T-helper 9 cell (primary cell): ENCODE results near the gene IER2.

Experiments
- DNase-seq: peaks from one replicate; pipeline ENCODE4 v3.0.0-alpha.2; 2020

Gene IER2

DNA sequence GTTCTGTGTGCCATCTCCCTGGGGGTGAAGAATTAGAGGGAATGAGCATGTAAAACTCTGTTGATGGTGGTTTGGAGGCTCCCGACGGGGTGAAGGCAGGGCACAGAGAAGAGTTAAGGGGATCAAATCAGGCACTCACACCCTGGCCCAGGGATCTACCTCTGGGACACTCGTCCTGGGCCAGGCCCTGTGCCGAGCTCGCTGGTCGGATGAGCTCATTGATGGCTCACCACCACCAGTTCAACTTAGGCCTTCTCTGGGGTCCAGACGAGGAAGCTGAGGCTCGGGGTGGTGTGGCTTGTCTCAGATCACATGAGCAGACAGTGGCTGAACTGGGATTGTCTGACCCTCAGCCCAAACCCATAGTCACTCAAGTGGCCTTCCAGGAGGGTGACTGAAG, 30.6 kb upstream of the IER2 start:
- DNase-seq = no peak

DNA sequence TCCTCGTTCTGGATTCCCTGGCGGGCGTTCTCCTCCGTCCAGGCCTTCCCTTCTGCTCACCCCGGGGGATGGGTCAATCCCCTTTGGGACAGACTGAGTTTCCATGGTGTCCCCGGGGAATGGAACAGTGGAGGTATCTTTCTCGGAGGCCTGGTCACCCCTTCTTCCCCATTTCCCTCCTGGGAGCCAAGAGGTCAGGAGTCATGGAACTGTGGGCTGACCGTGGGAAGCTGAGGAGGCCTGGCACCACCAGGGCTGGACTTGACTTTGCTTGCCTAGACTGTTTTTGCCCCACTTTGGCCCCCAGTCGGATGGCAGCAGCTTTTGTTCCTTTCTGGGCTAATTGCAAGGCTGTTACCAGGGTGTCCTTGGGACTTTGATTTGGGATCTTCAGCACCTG, 30.2 kb upstream of the IER2 start:
- DNase-seq = no peak

DNA sequence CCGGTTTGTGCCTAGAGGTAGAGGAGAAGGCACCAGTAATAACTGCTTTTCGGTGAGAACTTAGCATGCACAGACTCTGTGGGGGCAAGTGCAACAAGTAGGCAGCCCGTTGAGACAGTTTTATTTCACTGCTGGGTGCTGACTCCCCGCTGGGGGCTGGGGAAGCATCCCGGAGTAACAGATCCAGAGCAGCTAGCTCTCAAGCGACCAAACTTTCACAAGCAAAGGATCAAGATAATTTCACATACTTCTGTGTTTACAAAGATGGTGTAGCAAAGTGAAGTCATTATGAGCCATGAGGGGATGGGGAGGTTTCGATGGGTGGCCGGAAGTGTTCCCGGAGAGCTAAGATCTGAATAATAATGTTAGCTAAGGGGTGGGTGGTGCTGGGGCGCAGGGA, 29.4 kb upstream of the IER2 start:
- DNase-seq = no peak

DNA sequence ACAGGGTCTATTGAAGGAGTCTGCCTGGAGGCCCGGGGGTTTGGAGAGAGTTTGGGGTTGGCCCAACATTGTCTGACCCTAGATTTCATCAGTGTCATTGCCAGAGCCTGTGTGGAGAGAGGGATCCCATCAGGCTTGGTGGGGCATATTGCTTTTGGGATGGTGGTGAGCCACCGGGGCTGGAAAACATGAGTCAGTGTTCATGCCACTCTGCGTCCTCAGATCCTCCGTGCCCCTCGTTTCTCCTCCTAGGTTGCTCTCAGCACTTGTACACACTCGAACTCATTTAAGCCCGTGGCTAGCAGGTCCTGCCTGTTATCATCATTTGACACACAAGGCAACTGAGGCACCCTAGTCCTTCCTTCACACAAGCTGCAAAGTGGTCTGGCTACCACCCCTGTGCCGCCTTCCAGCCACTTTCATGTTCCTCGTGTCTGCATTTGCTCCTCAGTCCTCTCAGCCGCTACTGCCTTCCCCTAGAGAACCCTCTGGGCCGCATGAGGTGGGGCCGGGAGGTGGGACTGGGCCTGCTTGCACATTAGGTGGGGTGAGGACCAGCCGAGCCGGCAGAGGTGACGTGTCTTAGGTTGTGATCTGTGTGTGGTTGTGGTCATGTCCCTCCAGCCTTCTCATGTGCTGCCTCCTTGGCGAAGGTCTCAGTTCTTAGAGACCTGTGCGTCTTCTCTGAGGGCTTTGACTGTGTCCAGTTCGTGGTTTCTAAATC, 28.5 kb upstream of the IER2 start:
- no peak for DNase-seq

DNA sequence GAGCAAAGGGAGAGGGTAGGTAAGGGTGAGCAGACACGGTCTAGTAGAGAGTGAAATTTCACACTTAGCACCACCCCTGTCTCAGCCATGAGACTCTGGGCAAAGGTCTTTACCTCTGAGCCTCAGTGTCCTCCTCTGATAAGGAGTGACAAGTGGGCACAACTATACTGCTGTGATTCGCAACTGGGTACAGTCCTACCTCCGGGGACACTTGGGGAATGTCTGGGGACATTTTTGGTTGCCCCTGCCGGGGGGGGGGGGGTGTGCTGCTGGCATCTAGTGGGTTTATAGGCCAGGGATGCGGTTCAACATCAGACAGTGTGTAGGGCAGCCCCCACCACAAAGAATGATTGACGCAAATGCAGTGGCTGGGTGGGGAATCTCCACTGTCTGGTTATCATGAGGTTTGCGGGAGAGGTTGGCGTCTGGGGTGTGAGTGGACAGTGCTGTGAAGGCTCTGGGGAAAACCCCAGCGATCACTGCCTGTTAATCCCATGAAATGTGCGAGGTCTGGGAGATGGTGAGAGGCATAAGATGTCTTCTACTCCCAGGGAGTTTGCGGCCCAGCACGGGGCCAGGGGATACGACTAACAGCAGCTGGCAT, 27.8 kb upstream of the IER2 start:
- DNase-seq = no peak

DNA sequence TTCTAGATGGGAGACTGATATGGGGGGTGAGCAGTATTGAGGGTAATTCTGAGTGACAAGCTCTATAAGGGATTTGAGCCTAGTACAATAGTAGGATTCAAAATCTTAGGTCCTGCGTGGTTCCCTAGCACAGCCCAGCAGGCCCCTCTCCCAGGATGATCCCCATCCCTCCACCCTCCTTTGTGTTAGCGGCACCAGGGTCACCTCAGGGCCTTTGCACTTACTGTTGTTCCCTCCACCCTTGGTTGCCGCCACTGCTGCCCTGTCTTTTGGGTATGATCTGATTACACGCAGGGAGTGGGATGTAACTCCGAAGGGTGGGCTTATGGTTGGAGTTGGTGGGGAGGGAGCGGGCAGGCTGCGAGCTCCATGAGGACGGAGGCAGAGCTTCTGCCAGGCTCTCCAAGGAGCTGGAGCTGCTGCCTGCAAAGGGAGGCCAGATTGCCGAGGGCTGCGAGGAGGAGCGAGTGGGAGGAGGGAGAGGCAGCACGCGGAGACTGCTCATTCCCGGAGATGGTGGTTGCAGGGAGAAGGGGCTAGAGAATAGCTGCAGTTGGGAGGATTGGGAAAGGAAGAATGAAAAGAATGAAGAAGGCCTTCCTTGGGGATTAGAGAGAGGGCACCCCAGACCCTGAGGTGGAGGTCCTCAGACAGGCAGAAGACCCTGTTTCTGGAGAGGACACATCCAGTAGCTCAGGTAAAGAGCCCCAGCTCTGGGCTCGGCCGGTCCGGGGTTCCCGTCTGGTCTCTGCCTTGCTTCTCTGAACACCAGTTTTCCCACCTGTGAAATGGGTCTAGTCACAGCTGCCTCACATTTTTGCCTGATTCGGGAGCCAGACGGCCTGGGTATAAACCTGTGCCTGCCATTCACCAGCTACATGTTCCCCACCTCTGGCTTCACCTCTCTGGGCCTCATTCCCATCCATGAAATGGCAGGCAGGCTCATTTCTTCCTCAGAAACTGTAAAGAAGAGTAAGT, 26.9 kb upstream of the IER2 start:
- no peak for DNase-seq

DNA sequence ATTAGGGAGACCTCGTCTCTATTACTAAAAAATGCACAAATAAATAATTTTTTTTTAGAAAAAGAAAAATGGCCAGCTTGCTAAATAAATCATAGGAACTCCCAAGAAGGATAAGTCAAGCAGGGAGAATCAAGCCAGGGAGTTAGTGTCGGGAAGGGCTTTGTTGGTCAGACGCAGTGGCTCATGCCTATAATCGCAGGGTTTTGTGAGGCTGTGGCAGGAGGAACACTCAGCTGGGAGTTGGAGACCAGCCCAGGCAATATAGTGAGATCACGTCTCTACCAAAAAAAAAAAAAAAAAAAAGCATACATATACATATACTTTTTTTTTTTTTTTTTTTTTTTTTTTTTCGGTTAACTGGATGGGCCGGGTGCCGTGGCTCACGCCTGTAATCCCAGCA, 23.2 kb upstream of the IER2 start:
- DNase-seq = no peak

DNA sequence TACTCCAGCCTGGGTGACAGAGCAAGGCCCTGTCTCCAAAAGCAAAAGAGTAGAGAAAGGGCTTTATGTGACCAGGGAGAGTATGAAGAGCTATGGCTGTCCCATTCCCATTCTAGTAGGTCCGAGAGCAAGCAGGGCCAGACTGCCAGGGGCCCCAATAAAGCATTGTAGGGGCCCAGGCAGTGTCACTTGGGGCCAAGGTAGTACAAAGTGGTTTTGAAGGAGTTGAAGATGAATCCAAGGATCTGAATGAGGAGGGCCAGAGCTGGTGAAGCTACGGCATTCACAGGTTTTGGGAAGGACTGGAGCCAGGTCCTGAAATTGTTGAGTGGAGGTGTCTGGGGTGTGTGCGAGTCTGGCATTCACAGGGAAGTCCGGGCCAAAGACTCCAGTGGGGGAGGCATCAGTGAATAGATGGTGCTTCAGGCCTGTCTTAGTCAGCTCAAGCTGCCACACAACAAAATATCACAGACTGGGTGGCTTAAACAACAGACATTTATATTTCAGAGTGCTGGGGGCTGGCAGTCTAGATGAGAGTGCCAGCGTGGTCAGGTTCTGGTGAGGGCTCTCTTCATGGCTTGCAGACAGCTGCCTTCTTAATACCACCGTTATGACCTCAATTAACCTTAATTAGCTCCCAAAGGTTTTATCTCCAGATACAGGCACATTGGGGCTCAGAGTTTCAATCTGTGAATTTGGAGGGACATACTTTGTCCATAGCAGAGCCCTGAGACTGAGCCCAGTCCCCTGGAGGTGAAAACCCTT, 22.2 kb upstream of the IER2 start:
- DNase-seq = no peak

DNA sequence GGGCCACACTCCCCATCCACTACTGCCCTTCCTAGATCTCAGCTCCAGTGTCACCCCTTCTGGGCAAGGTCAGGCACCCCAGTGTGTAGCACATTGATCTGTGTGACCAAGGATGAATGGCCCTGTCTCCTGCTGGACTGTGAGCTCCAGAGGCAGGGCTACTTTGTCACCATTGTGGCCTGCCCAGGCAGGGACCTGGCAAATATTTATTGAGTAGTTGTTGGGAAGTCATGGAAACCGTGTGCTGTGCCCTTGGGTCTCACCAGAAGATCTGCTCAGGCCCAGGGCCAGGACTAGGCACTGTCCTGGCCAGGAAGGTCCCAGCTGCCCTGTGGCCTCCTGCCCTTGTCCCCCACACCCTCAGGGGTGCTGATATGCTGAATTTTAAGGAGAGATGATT, 21.6 kb upstream of the IER2 start:
- DNase-seq = no peak

DNA sequence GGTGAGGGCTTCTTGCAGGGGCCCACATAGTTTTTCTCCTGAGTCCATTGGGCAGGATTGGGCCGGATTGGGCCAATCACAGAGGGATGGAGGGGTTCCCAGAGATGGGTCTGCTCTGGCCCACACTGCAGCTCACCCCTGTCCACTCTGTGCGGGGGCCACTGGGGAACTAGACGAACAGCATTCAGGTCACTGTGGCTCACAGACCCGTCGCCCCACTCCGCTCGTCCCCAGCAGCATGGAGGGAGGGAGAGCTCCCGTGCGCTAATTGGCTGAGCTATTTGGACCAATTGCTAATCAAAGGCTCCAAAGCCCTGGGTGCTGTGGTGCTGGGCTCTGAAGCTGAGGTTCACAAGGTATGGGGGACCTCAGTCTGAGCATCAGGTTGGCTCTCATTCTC, 20.8 kb upstream of the IER2 start:
- DNase-seq = no peak

DNA sequence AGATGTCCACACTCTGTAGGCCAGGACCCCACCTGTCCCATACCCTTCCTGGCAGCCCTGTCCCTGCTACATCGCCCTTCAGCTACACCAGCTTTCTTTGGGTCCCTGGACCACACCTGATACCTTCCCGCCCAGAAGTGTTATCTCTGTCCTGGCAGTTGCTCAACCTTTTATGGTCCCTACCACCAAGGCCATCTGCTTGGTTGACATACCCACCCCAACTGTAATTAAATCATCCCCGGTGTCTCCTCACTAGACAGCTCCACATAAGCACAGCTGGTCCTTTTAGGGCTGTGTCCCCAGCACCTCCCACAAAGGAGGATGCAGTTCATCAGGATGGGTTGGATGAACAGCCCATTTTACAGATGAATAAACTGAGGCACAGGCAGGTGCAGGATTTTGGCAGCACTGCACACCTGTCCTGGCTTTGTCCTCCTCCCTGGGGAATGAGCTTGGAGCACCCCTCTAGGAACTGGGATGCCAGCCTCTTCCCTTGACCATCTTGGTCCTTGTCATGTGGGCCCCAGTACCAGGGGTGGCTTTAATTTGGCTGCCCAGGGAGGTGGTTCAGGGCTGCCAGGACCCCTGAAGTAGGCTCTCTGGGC, 19.2 kb upstream of the IER2 start:
- DNase-seq = no peak

DNA sequence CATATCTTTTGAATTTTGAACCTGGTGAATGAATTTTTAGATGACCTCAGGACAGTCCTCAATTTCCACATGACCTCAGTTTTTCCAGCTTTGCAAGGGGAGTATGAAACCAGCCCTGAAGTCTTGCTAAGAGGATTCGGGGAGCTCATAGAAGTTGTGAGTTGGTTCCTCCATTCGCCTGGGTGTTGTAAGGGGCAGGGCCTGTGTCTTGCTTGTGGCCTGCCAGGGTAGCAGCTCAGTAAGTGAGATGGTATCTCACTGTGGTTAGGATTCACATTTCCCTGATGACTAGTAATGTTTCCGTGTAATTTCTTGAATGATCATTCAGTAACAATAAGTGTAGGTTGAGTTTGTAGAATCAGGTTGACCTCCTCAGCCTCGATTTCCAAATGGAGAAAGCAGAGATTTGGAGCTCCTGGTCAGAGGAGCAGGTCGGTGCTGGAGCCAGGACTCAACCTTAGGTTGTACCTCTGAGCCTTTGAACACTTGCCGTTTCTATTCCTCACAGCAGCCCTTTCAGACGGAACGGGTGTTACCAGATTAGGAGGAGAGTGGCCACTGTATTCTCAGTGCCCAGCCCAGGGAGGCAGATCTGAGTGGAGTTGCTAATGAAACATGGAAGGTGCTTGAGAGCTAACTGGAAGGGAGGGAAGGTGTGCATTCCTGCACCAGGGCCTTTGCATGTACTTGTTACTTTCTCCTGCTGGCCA, 17.6 kb upstream of the IER2 start:
- DNase-seq = no peak

DNA sequence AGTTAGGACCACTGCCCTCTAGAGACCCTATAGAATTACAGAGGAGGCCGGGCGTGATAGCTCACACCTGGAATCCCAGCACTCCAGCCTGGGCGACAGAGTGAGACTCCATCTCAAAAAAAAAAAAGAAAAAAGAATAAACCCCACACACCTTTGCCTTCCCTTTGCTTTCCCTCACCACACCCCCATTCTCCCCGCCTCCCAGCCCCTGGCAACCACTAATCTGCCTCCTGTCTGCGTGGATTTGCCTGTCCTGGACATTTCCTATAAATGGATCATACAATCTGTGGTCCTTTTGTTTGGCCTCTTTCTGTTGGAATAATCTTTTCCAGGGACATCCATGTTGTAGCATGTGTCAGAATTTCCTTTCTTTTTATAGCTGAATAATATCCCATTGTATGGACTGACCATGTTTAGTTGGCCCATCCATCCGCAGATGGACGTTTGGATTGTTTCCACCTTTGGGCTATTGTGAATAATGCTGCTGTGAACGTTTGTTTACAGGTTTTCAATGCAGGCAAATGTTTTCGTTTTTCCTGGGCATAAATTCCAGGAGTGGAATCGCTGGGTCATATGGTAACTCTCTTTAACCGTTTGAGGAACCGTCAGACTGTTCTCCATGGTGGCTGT, 16.9 kb upstream of the IER2 start:
- no peak for DNase-seq

DNA sequence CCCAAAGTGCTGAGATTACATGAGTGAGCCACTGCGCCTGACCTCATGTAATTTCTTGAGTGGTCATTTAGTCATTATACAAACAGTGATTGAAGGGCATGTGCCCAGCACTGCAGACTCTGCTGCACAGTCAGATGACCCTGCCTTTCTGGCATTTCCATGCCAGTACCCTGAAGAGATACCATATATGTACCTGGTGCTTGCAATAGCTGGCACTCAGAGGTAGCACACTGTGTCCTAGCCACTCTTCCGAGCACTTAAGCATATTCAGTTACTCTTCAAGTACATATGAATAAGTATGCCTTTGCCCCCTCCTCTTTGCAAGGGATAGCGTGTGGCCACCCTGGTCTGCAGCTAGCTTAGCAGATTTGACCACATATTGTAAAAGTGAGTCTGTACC, 15.6 kb upstream of the IER2 start:
- no peak for DNase-seq

DNA sequence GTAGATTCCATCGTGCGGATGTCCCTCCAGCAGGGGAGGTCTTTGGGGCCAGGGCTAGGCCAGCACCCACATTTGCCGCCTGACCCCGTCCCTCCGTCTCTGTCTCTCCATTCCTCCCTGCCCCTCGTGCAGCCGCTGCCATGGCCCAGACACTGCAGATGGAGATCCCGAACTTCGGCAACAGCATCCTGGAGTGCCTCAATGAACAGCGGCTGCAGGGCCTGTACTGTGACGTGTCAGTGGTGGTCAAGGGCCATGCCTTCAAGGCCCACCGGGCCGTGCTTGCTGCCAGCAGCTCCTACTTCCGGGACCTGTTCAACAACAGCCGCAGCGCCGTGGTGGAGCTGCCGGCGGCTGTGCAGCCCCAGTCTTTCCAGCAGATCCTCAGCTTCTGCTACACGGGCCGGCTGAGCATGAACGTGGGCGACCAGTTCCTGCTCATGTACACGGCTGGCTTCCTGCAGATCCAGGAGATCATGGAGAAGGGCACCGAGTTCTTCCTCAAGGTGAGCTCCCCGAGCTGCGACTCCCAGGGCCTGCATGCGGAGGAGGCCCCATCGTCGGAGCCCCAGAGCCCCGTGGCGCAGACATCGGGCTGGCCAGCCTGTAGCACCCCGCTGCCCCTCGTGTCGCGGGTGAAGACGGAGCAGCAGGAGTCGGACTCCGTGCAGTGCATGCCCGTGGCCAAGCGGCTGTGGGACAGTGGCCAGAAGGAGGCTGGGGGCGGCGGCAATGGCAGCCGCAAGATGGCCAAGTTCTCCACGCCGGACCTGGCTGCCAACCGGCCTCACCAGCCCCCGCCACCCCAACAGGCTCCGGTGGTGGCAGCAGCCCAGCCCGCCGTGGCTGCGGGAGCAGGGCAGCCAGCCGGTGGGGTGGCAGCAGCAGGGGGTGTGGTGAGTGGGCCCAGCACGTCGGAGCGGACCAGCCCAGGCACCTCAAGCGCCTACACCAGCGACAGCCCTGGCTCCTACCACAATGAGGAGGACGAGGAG, 14.8 kb upstream of the IER2 start:
- DNase-seq = no peak

DNA sequence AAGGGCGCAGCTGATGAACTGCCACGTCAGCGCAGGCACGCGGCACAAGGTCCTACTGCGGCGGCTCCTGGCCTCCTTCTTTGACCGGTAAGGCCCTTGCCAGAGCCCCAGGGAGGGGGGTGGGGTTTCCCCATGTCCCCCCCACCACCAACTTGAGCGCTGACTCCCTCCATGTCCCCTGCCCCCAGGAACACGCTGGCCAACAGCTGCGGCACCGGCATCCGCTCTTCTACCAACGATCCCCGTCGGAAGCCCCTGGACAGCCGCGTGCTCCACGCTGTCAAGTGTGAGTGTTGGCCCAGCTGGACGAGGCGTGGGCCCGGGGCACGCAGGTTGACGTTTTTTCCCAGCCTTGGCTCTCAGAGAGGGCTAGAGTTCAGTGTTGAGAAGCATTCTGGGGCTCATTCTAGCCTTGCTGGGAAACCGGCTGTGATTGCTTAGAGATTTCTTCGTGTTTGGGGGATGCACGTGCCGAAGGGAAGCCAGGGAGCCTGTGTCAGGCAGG, 12.9 kb upstream of the IER2 start:
- no peak for DNase-seq

DNA sequence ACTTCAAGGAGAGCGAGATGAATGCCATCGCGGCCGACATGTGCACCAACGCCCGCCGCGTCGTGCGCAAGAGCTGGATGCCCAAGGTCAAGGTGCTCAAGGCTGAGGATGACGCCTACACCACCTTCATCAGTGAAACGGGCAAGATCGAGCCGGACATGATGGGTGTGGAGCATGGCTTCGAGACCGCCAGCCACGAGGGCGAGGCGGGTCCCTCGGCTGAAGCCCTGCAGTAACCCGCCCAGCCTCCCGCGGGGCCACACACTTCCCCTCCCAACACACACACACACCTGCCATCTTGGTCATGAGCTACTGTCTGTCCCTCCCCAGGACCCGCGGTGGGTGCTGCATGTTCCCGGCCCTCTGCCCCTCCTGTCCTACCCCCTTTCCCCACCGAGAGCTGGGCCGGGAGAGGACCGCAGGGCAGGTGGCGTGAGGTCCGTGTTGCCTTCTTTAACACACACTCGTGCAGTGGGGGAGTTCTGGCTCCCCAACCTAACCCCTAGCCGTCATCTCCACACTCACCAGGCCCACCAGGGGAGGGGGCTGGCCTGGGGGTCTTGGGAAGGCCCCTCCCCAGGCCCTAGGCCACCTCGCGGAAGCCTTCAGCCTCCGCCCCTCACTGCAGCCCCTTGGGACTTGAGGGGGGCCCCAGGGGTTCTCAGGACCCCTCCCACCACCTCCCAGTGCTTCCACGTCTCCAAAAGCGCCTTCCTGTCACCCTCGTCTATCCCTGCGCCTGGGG, 11.9 kb upstream of the IER2 start:
- no peak for DNase-seq

DNA sequence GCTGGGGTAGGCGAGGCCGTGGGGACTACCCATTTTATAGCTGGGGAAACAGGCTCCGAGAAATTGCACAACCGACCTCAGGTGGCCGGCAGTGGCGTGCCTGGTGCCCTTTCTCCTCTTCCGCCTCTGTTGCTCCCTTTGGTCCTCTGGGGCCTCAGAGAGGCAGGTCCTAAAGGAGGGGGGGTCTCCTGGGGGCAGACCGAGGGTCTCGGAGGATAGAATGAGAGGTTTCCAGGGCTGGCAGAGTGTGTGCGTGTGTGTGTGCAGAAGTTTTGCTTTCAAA, 11.4 kb upstream of the IER2 start:
- no peak for DNase-seq

DNA sequence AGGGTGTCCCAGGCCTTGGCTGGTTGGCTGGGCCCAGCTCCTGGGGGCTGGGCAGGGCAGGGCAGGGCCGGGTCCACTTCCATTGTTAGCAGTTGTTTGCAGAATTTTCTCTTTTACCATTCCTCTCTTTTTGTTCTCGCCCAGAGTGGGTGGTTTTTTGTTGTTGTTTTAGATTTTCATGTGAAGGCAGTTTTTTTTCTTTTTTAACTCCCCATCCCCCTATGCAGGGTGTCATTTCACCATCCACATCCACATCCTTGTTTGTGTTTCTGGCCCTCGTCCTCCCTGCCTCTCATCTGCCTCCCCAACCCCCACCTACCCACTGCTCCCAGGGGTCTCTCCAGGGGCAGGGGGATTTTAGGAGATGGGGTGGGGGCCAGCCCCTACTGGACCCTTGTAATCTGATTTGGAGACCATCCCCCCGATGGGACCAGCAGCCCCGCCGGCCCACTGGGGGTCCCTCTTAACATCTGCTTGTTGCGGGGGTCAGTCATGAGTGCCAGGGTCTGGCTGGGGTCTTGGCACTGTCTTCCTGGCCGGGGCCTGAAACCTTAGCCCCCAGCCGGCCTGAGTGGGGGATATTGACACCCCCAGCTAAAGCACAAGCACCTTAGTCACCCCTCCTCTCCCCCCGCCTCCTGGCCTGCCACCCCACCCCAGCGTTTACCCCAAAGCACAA, 10.4 kb upstream of the IER2 start:
- no peak for DNase-seq
